ENCODE results near the gene PROK1.

- TF ChIP-seq, protein P1, sequence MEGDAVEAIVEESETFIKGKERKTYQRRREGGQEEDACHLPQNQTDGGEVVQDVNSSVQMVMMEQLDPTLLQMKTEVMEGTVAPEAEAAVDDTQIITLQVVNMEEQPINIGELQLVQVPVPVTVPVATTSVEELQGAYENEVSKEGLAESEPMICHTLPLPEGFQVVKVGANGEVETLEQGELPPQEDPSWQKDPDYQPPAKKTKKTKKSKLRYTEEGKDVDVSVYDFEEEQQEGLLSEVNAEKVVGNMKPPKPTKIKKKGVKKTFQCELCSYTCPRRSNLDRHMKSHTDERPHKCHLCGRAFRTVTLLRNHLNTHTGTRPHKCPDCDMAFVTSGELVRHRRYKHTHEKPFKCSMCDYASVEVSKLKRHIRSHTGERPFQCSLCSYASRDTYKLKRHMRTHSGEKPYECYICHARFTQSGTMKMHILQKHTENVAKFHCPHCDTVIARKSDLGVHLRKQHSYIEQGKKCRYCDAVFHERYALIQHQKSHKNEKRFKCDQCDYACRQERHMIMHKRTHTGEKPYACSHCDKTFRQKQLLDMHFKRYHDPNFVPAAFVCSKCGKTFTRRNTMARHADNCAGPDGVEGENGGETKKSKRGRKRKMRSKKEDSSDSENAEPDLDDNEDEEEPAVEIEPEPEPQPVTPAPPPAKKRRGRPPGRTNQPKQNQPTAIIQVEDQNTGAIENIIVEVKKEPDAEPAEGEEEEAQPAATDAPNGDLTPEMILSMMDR (IDR thresholded peaks at IDR 0.05 in 4 of 5, conservative IDR thresholded peaks at IDR 0.05 in 1 of 5): no peak
- TF ChIP-seq POLR2A (IDR thresholded peaks at IDR 0.05): no peak
Observed at GRCh38 chr1:110488867-110489266, 37.9 kb downstream of the PROK1 start.

Data from gastrocnemius medialis (tissue), 4 donors.